ENCODE measurements around the gene SCT. TPM values are rescaled to one million over a fixed set of nuclear protein-coding genes. Genes with fewer than 3 reads are reported as not detected.

The SCT gene
- total and polyA plus RNA-seq, 2 donors (not counting 1 experiment from before 2014, with no cell fraction given), result not detected

DNA sequence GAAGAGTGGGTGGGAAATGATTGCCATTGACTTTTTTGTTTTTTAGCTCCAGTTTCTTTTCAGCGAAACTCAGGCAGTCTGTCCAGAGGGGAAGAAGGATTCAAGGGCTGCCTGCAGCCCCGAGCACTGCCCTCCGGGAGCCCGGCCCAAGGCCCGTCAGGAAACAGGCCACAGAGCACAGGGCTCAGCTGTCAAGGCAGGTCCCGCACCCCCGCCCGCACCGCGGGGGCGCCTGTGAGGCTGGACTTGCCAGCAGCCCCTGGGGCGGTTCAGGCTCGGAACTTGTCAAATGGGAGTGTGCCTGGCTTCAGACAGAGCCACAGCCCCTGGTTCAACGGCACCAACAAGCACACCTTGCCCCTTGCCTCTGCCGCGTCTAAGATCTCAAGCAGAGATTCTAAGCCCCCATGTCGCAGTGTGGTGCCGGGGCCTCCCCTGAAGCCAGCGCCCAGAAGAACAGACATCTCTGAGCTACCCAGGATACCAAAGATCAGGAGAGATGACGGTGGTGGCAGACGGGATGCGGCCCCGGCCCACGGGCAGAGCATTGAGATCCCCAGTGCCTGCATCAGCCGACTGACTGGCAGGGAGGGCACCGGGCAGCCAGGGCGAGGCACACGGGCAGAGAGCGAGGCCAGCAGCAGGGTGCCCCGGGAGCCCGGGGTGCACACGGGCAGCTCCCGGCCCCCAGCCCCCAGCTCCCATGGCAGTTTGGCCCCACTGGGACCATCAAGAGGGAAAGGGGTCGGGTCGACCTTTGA lies 19.8 kb downstream of the SCT start:
- Mint-ChIP-seq H3K4me1 (peaks cover 2% of the 10 kb centered on the region), H3K27ac (no peak overlapping the region), H3K27me3 (no peaks in the 10 kb centered on the region), H3K9me3 (ENCODE audit: insufficient read depth) (no peaks in the 10 kb centered on the region), H3K4me3 (no peak overlapping the region)
- DNase-seq (no peak), ATAC-seq (ENCODE audit: low read depth) (no peak)
- WGBS (ENCODE audit: insufficient coverage), result 94% methylated on average over 35 of the region's 35 CpGs
- no peak overlapping the region for H3K27ac ChIP-seq (ENCODE audit: low read length in 2 of 2)
- intact Hi-C loops (cut with micrococcal nuclease), result no loop called here
- H3K27me3 ChIP-seq (replicated peaks in 1 of 4; ENCODE audit: control extremely low read depth in 1 of 4, control insufficient read depth in 3 of 4, insufficient read depth in 4 of 4, low read length in 3 of 4), result no peaks in the 10 kb centered on the region
- no peaks in the 10 kb centered on the region for H3K9me3 ChIP-seq (ENCODE audit: control extremely low read depth in 1 of 3, control insufficient read depth in 2 of 3, insufficient read depth in 1 of 3, low read length in 2 of 3)
- CTCF ChIA-PET, result no interaction called here
- TF ChIP-seq EZH2 (IDR thresholded peaks at IDR 0.05; ENCODE audit: borderline replicate concordance, insufficient read depth, low read depth, low read length, poor library complexity, severe bottlenecking), result no peak
- TF ChIP-seq, protein P1, sequence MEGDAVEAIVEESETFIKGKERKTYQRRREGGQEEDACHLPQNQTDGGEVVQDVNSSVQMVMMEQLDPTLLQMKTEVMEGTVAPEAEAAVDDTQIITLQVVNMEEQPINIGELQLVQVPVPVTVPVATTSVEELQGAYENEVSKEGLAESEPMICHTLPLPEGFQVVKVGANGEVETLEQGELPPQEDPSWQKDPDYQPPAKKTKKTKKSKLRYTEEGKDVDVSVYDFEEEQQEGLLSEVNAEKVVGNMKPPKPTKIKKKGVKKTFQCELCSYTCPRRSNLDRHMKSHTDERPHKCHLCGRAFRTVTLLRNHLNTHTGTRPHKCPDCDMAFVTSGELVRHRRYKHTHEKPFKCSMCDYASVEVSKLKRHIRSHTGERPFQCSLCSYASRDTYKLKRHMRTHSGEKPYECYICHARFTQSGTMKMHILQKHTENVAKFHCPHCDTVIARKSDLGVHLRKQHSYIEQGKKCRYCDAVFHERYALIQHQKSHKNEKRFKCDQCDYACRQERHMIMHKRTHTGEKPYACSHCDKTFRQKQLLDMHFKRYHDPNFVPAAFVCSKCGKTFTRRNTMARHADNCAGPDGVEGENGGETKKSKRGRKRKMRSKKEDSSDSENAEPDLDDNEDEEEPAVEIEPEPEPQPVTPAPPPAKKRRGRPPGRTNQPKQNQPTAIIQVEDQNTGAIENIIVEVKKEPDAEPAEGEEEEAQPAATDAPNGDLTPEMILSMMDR (IDR thresholded peaks at IDR 0.05), result no peak
- peaks cover 49% of the 10 kb centered on the region for H4K20me1 ChIP-seq (ENCODE audit: control insufficient read depth, insufficient read depth, low read length, poor library complexity, severe bottlenecking)
- H3K79me2 ChIP-seq (ENCODE audit: control insufficient read depth, insufficient read depth, low read length), result peaks cover 9% of the 10 kb centered on the region
- H2AFZ ChIP-seq (ENCODE audit: insufficient read depth, low read depth, low read length, poor library complexity, severe bottlenecking), result no peak overlapping the region
- H3K9ac ChIP-seq (ENCODE audit: low read length), result no peak overlapping the region
- H3K4me2 ChIP-seq (replicated peaks; ENCODE audit: low read depth, low read length, poor library complexity, severe bottlenecking), result no peak overlapping the region
- peaks cover 0 to 88% of the 10 kb centered on the region in 2 experiments for H3K36me3 ChIP-seq (replicated peaks in 1 of 2; ENCODE audit: control extremely low read depth in 1 of 2, control insufficient read depth in 1 of 2, extremely low read depth in 1 of 2, insufficient read depth in 2 of 2, low read length in 1 of 2)
- no peak overlapping the region for H3K4me3 ChIP-seq (ENCODE audit: control extremely low read depth in 1 of 5, extremely low read depth in 1 of 5, insufficient read depth in 1 of 5, low read depth in 2 of 5, low read length in 4 of 5)
- no peaks in the 10 kb centered on the region for H3K4me1 ChIP-seq (ENCODE audit: control insufficient read depth in 2 of 2, insufficient read depth in 2 of 2, low read length in 2 of 2)
- POLR2A ChIA-PET, result no interaction called here

DNA sequence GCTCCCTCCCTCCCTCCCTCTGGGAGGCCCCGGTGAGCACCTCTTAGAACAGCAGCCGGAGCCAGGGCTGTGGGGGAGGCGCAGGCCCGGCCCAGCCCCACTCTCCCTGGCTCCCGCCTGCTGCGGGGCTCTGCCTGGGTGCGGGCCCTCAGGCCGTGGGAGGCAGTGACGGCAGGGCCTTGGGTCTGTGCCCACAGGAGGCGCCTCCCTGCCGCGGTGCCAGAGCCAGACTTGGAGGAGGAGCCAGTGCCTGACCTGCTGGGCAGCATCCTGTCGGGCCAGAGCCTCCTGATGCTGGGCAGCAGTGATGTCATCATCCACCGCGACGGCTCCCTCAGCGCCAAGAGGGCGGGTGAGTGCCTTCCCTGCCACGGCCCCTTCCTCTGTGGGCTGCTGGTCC lies 20.7 kb downstream of the SCT start:
- Histone ChIP-seq H3K4me3 (ENCODE audit: control extremely low read depth in 1 of 5, extremely low read depth in 1 of 5, insufficient read depth in 1 of 5, low read depth in 2 of 5, low read length in 4 of 5) (no peak overlapping the region), H3K27ac (ENCODE audit: low read length in 2 of 2) (no peak overlapping the region), H3K4me2 (replicated peaks; ENCODE audit: low read depth, low read length, poor library complexity, severe bottlenecking) (no peak overlapping the region), H3K36me3 (replicated peaks in 1 of 2; ENCODE audit: control extremely low read depth in 1 of 2, control insufficient read depth in 1 of 2, extremely low read depth in 1 of 2, insufficient read depth in 2 of 2, low read length in 1 of 2) (peaks cover 0 to 90% of the 10 kb centered on the region in 2 experiments), H3K4me1 (ENCODE audit: control insufficient read depth in 2 of 2, insufficient read depth in 2 of 2, low read length in 2 of 2) (no peaks in the 10 kb centered on the region), H3K27me3 (replicated peaks in 1 of 4; ENCODE audit: control extremely low read depth in 1 of 4, control insufficient read depth in 3 of 4, insufficient read depth in 4 of 4, low read length in 3 of 4) (no peaks in the 10 kb centered on the region), H3K79me2 (ENCODE audit: control insufficient read depth, insufficient read depth, low read length) (peaks cover 9% of the 10 kb centered on the region), H3K9ac (ENCODE audit: low read length) (no peak overlapping the region), H4K20me1 (ENCODE audit: control insufficient read depth, insufficient read depth, low read length, poor library complexity, severe bottlenecking) (peaks cover 41% of the 10 kb centered on the region), H3K9me3 (ENCODE audit: control extremely low read depth in 1 of 3, control insufficient read depth in 2 of 3, insufficient read depth in 1 of 3, low read length in 2 of 3) (no peaks in the 10 kb centered on the region), H2AFZ (ENCODE audit: insufficient read depth, low read depth, low read length, poor library complexity, severe bottlenecking) (no peak overlapping the region)
- TF ChIP-seq EZH2 (IDR thresholded peaks at IDR 0.05; ENCODE audit: borderline replicate concordance, insufficient read depth, low read depth, low read length, poor library complexity, severe bottlenecking), result no peak
- TF ChIP-seq, protein P1 (IDR thresholded peaks at IDR 0.05), result no peak
- ATAC-seq (ENCODE audit: low read depth), result no peak
- Mint-ChIP-seq H3K27ac (no peak overlapping the region), H3K4me1 (no peaks in the 10 kb centered on the region), H3K9me3 (ENCODE audit: insufficient read depth) (no peaks in the 10 kb centered on the region), H3K27me3 (no peaks in the 10 kb centered on the region), H3K4me3 (no peak overlapping the region)
- no peak for DNase-seq
- ChIA-PET POLR2A (no interaction called here), CTCF (no interaction called here)
- WGBS (ENCODE audit: insufficient coverage), result 96% methylated on average over 19 of the region's 19 CpGs
- intact Hi-C loops (cut with micrococcal nuclease), result no loop called here

All from B cell (primary cell).